ENCODE data around the gene EEF2K. TPM values are rescaled to one million over a fixed set of nuclear protein-coding genes. Genes with fewer than 3 reads are reported as not detected.
A peak's percentile ranks its signal among the peaks of the same experiment; 100 is the strongest.

EEF2K gene
- total RNA-seq, 1 experiment from 2014 or later = 31.0 TPM

GRCh38 chr16:22188267-22188594 is 17.8 kb upstream of the EEF2K start (continued):
- TF ChIP-seq REST (IDR thresholded peaks at IDR 0.05; ENCODE audit: low read depth) (no peak), JUND (IDR thresholded peaks at IDR 0.05) (no peak), EZH2phosphoT487 (IDR thresholded peaks at IDR 0.05; ENCODE audit: borderline replicate concordance) (no peak)

- Histone ChIP-seq H3K9me3 (ENCODE audit: control insufficient read depth in 1 of 2, insufficient read depth in 1 of 2, low read depth in 1 of 2, low read length in 2 of 2) (no peaks in the 10 kb centered on the region), H2AFZ (ENCODE audit: low read depth, low read length, poor library complexity, severe bottlenecking) (peak overlapping the region; percentile 70), H3K27me3 (ENCODE audit: insufficient read depth, low read length) (no peaks in the 10 kb centered on the region), H3K9me2 (ENCODE audit: insufficient read depth) (no peaks in the 10 kb centered on the region), H3K4me3 (replicated peaks in 1 of 2; ENCODE audit: low read depth in 1 of 2, low read length in 2 of 2) (no peak overlapping the region), H3K4me2 (ENCODE audit: low read length) (peak overlapping the region; percentile 31), H3K27ac (ENCODE audit: low read depth, low read length) (peak overlapping the region; percentile 67; the same call in 1 of the 2 replicates), H3K79me2 (ENCODE audit: insufficient read depth, low read length) (no peaks in the 10 kb centered on the region), H3K4me1 (ENCODE audit: control insufficient read depth in 1 of 2, insufficient read depth in 2 of 2, low read length in 2 of 2) (peaks cover 20 to 30% of the 10 kb centered on the region in 2 experiments), H3K9ac (ENCODE audit: low read length) (no peak overlapping the region), H3K36me3 (ENCODE audit: control insufficient read depth in 1 of 2, insufficient read depth in 2 of 2, low read length in 2 of 2) (no peaks in the 10 kb centered on the region), H4K20me1 (ENCODE audit: insufficient read depth) (no peaks in the 10 kb centered on the region)
- peak; percentile 70 for DNase-seq (ENCODE audit: low read depth, low spot score)
- ATAC-seq = no peak
- ChIA-PET CTCF (interaction anchor here (0.5 to 2.6 kb wide), 29 partner anchors 9 to 895 kb away, joined by 3 to 42 read pairs (median 4); partner anchors contain the start of gene PDZD9), POLR2A (interaction anchor here (0.6 to 1.3 kb wide), 3 partner anchors 186 to 368 kb away, joined by 3 to 8 read pairs (median 4); partner anchors contain the start of gene UQCRC2), RAD21 (ENCODE audit: low non-redundant PET in 1 of 2, low total read pairs in 2 of 2, uncharacterized antibody in 2 of 2, unreplicated experiment in 2 of 2) (interaction anchor here (0.6 to 1.5 kb wide), 7 partner anchors 90 to 240 kb away, joined by 3 to 7 read pairs (median 5); no protein-coding TSS in a partner anchor)
- no TSS peak for BruUV-seq (replicated peaks)
- intact Hi-C loops (cut with micrococcal nuclease) = loop anchor here (1.0 to 10.0 kb wide), 8 partner anchors 64 to 1246 kb away; partner anchors contain the start of gene IGSF6
- no peak for TF ChIP-seq SIN3A (IDR thresholded peaks at IDR 0.05; ENCODE audit: low read depth)
- peak in 2 of 3 experiments; percentile 84 to 93; a peak in 4 of 6 replicates for TF ChIP-seq CTCF (IDR thresholded peaks at IDR 0.05 in 2 of 3, conservative IDR thresholded peaks at IDR 0.05 in 1 of 3; ENCODE audit: borderline replicate concordance in 1 of 3, insufficient read depth in 1 of 3, low read depth in 2 of 3, low read length in 2 of 3)
- no peak for TF ChIP-seq ZBTB33 (IDR thresholded peaks at IDR 0.05; ENCODE audit: extremely low read depth, insufficient replicate concordance, low read length)
These were observed 17.3 kb upstream of the EEF2K start for GRCh38 chr16:22188595-22189442.
